Esophagus squamous epithelium (tissue), 5 donors: ENCODE data around the gene TPM4. TPM values are rescaled to one million over a fixed set of nuclear protein-coding genes. Genes with fewer than 3 reads are reported as not detected.

Experiments used
- DNase-seq: peaks from one replicate; lab custom pipeline; 2025; lab: John Stamatoyannopoulos, UW
- H3K27ac ChIP-seq, 4 donors: fragments of 200-600 bp; sonication (generic); one replicate each; pipeline ENCODE4 v1.5.1; 2016 to 2019; ENCODE audit warnings: mild to moderate bottlenecking in 1 of 4
- H3K27me3 ChIP-seq, 4 donors: fragments of 200-600 bp; sonication (generic); 1 replicate in 3 of 4; 2 replicates in 1 of 4; pipeline versions ENCODE4 v1.5.1 to v1.6.0; 2017 to 2021; ENCODE audit warnings: antibody characterized with exemption in 1 of 4
- H3K36me3 ChIP-seq, 3 donors: fragments of 200-600 bp; sonication (generic); one replicate each; pipeline ENCODE4 v1.5.1; 2016 to 2019
- H3K4me1 ChIP-seq, 3 donors: fragments of 200-600 bp; sonication (generic); one replicate each; pipeline ENCODE4 v1.5.1; 2017 to 2019
- H3K4me3 ChIP-seq, 4 donors: fragments of 200-600 bp; sonication (generic); 1 replicate in 3 of 4; 2 replicates in 1 of 4; pipeline ENCODE4 v1.5.1; 2016 to 2019; ENCODE audit warnings: mild to moderate bottlenecking in 2 of 4, moderate library complexity in 1 of 4
- H3K9me3 ChIP-seq, 3 donors: fragments of 200-600 bp; sonication (generic); one replicate each; pipeline ENCODE4 v1.5.1; 2016 to 2019
- POLR2A ChIP-seq, 4 donors: fragments of 450-650 bp; IDR thresholded peaks; one replicate each; pipeline ENCODE4 v1.6.1; 2017; ENCODE audit warnings: antibody characterized with exemption in 4 of 4, mild to moderate bottlenecking in 4 of 4, moderate library complexity in 3 of 4
- WGBS, 2 donors: methylation state at CpG; one replicate each; pipeline ENCODE4 v1.1.5; 2018; 5-methylcytosine and 5-hydroxymethylcytosine counted together
- intact Hi-C: fragments of 100-400 bp; cut with DNase I; formaldehyde crosslinking; loops from one replicate; pipeline ENCODE4 v1.15.0; 2022
- total RNA-seq, 4 donors: library from RNA; depleted of rRNA; stranded (reverse); fragments of >200 nt; gene quantifications; one replicate each; pipeline ENCODE4 v1.1.0, GENCODE V29; 2016
- TF ChIP-seq, protein P1 (sequence below), 6 experiments: fragments of 450-650 bp in 4 of 6; fragments of 200-600 bp in 2 of 6; sonication (generic) in 2 of 6; IDR thresholded peaks; one replicate each; pipeline ENCODE4 v1.5.1; 2016 to 2019; ENCODE audit warnings: antibody characterized with exemption in 6 of 6, mild to moderate bottlenecking in 4 of 6, moderate library complexity in 4 of 6
- donor health status: DM: yes; HTN: yes; CAD: no.

Gene TPM4
- total RNA-seq, 4 donors from 2014 or later: 307 to 577 (median 369) TPM

DNA sequence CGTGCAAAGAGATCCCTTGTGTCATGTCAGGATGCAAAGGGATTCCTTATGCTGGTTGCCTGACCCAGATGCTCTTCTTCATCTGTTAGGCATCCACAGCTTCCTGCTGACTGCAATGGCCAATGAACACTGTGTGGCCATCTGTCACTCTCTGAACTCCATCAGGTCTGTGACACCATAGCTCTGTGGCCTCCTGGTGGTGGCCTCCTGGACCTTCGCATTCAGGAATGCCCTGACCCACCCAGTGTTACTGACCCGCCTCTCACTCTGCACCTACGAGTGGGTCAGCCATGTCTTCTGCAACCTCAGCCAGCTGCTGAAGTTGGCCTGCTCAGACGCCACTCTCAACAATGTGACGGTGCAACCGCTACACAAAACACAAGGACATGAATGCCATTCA lies 23.9 kb upstream of the TPM4 start:
- DNase-seq: no peak
- 85 to 88% methylated on average over 5 to 6 of the region's 7 CpGs for WGBS, 2 donors
- Histone ChIP-seq H3K36me3 (no peaks in the 10 kb centered on the region), H3K4me1 (no peaks in the 10 kb centered on the region), H3K27ac (no peak overlapping the region), H3K27me3 (no peaks in the 10 kb centered on the region), H3K4me3 (no peak overlapping the region), H3K9me3 (no peaks in the 10 kb centered on the region)
- intact Hi-C loops: no loop called here
- TF ChIP-seq POLR2A (IDR thresholded peaks at IDR 0.05): no peak
- TF ChIP-seq, protein P1, sequence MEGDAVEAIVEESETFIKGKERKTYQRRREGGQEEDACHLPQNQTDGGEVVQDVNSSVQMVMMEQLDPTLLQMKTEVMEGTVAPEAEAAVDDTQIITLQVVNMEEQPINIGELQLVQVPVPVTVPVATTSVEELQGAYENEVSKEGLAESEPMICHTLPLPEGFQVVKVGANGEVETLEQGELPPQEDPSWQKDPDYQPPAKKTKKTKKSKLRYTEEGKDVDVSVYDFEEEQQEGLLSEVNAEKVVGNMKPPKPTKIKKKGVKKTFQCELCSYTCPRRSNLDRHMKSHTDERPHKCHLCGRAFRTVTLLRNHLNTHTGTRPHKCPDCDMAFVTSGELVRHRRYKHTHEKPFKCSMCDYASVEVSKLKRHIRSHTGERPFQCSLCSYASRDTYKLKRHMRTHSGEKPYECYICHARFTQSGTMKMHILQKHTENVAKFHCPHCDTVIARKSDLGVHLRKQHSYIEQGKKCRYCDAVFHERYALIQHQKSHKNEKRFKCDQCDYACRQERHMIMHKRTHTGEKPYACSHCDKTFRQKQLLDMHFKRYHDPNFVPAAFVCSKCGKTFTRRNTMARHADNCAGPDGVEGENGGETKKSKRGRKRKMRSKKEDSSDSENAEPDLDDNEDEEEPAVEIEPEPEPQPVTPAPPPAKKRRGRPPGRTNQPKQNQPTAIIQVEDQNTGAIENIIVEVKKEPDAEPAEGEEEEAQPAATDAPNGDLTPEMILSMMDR (IDR thresholded peaks at IDR 0.05): no peak

DNA sequence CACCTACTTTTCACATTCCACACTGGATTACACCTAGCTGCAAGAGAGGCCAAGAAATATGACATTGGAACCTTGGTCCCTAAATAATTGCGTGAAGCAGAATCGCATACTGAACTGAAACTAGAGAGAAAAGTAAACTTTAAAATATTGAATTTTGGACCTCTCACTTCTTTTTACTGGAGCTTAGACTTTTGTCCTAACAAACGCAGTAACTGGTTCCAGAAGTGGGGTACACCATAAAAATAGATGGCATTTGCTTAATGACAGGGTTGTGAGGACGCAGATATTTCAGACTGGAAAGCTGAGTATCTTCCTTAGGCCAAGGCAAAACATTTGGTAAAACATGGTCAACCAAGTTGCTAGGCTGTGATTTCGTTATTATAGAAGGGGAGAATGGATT lies 19.2 kb upstream of the TPM4 start:
- TF ChIP-seq POLR2A (IDR thresholded peaks at IDR 0.05): no peak
- TF ChIP-seq, protein P1 (IDR thresholded peaks at IDR 0.05): no peak
- Histone ChIP-seq H3K27ac (no peak overlapping the region), H3K4me3 (no peak overlapping the region), H3K27me3 (no peaks in the 10 kb centered on the region), H3K4me1 (no peaks in the 10 kb centered on the region), H3K9me3 (no peaks in the 10 kb centered on the region), H3K36me3 (no peaks in the 10 kb centered on the region)
- 38 to 45% methylated on average over 5 of the region's 5 CpGs for WGBS, 2 donors
- intact Hi-C loops: no loop called here
- DNase-seq: no peak

DNA sequence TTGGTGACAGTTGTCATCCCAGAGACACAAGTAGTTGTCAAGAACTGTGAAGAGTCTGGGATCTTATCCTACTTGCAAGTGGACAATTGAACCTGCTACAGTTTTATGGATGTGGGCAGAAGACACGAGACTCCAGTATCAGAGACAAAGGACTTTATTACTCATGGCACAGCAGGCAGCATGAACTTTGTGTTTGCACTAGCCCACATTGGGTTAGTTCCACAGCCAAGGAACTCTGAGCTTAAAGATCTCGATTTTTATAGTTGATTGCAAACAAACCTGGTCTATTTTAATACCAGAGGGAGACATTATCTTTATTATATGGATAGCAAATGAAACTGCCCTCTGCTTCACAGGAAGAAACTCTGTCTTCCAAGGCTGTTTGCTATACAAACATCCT lies 16.0 kb upstream of the TPM4 start:
- Histone ChIP-seq H3K27me3 (no peaks in the 10 kb centered on the region), H3K4me1 (peaks cover 2 to 21% (median 12%) of the 10 kb centered on the region in 3 donors), H3K4me3 (no peak overlapping the region), H3K27ac (no peak overlapping the region), H3K9me3 (no peaks in the 10 kb centered on the region), H3K36me3 (no peaks in the 10 kb centered on the region)
- no peak for DNase-seq
- 52 to 58% methylated on average over 2 of the region's 2 CpGs for WGBS, 2 donors
- intact Hi-C loops: loop anchor here (10.0 kb wide), 1 partner anchor 55 kb away; the partner anchor contains the start of gene RAB8A
- no peak for TF ChIP-seq POLR2A (IDR thresholded peaks at IDR 0.05)
- TF ChIP-seq, protein P1 (IDR thresholded peaks at IDR 0.05): no peak

DNA sequence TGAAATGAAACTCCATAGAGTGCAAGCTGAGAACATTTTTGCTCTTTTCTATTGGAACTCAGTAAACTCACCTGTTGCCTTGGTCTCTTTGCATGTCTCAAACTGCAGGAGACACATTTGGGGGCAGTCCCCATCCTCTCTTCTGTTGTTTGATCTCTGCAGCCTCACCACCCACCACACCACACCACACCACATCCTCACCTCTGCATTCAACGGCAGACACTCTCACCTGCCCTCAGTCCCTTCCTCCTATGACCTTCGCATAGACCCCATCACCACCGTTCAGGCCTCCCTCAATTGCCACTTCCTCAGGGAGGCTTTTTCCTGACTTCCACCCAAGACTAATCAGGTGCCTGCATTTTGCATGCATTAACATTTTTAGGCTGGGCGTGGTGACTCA lies 14.4 kb upstream of the TPM4 start:
- H3K9me3 ChIP-seq: no peaks in the 10 kb centered on the region
- no peaks in the 10 kb centered on the region for H3K27me3 ChIP-seq
- intact Hi-C loops: loop anchor here (10.0 kb wide), 1 partner anchor 53 kb away; the partner anchor contains the start of gene RAB8A
- WGBS, 2 donors: 65 to 81% methylated on average over 4 of the region's 4 CpGs
- no peak for TF ChIP-seq POLR2A (IDR thresholded peaks at IDR 0.05)
- TF ChIP-seq, protein P1 (IDR thresholded peaks at IDR 0.05): no peak
- no peak for DNase-seq
- no peak overlapping the region for H3K27ac ChIP-seq
- H3K36me3 ChIP-seq: no peaks in the 10 kb centered on the region
- H3K4me1 ChIP-seq: peaks cover 4 to 30% (median 20%) of the 10 kb centered on the region in 3 donors
- H3K4me3 ChIP-seq: no peak overlapping the region

DNA sequence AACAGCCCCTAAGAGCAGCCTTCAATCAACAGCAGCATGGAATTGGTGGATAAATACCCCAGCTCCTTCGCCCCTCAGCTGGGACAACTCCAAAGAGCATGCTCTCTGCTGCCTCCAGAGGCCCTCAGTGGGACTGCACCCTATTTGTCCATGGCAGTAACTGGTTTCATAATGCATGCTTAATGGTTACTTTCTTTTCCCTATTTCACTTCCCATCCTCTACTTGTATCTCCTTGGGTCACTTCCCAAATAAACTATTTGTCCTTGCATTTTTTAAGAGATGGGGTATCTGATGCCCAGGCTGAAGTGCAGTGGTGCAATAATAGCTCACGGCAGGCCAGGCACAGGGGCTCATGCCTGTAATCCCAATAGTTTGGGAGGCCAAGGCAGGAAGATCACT lies 13.5 kb upstream of the TPM4 start:
- DNase-seq: no peak
- H3K27ac ChIP-seq: peak overlapping the region in 1 of 4 donors; percentile 28
- intact Hi-C loops: loop anchor here (10.0 kb wide), 1 partner anchor 52 kb away; the partner anchor contains the start of gene RAB8A

More for the DNA sequence above, 13.5 kb upstream of the TPM4 start:
- Histone ChIP-seq H3K9me3 (no peaks in the 10 kb centered on the region), H3K4me3 (no peak overlapping the region), H3K27me3 (no peaks in the 10 kb centered on the region), H3K36me3 (no peaks in the 10 kb centered on the region), H3K4me1 (peaks cover 4 to 38% (median 26%) of the 10 kb centered on the region in 3 donors)
- TF ChIP-seq, protein P1 (IDR thresholded peaks at IDR 0.05): peak; percentile 80 to 88 (median 81)
- no peak for TF ChIP-seq POLR2A (IDR thresholded peaks at IDR 0.05)
- WGBS, 2 donors: 69 to 100% methylated on average over 1 to 2 of the region's 2 CpGs
